Testis (tissue), 2 donors: ENCODE data around the gene P2RX3.

ENCODE experiments used
- POLR2A ChIP-seq: fragments of 450-650 bp; IDR thresholded peaks from one replicate; pipeline ENCODE4 v1.6.1; 2017; ENCODE audit warnings: antibody characterized with exemption, mild to moderate bottlenecking, moderate library complexity
- TF ChIP-seq, protein P1 (sequence below), 3 experiments: fragments of 450-650 bp in 2 of 3; fragments of 200-600 bp in 1 of 3; sonication (generic) in 1 of 3; IDR thresholded peaks; one replicate each; pipeline ENCODE4 v1.5.1; 2016 to 2019; ENCODE audit warnings: antibody characterized with exemption in 3 of 3, mild to moderate bottlenecking in 2 of 3, moderate library complexity in 1 of 3

DNA sequence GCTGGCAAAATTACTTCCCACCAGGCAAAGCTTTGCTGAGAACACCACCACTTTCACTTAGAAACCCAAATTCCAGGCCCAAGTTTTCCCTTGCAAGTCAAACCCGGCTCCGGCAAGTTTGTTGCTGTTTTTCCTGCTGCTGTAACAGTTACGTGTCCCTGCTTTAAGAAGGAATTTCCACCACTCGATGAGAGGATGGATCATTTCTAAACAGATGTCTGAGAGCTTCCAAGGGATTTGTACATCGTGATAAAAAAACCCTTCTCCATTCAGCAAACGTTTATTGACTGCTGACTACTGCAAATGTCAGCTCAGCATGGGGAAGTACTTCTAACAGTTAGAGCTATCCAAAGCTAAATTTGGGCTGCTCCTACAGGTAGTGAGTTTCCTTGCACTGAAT, 19.7 kb downstream of the P2RX3 start:
- TF ChIP-seq, protein P1, sequence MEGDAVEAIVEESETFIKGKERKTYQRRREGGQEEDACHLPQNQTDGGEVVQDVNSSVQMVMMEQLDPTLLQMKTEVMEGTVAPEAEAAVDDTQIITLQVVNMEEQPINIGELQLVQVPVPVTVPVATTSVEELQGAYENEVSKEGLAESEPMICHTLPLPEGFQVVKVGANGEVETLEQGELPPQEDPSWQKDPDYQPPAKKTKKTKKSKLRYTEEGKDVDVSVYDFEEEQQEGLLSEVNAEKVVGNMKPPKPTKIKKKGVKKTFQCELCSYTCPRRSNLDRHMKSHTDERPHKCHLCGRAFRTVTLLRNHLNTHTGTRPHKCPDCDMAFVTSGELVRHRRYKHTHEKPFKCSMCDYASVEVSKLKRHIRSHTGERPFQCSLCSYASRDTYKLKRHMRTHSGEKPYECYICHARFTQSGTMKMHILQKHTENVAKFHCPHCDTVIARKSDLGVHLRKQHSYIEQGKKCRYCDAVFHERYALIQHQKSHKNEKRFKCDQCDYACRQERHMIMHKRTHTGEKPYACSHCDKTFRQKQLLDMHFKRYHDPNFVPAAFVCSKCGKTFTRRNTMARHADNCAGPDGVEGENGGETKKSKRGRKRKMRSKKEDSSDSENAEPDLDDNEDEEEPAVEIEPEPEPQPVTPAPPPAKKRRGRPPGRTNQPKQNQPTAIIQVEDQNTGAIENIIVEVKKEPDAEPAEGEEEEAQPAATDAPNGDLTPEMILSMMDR (IDR thresholded peaks at IDR 0.05): no peak
- TF ChIP-seq POLR2A: no peak
